Inferior parietal cortex (tissue), 1 donor: Measurements from ENCODE around the gene FAM25C.
"Not testable (repeated sequence)": the region's sequence is repeated elsewhere in the genome, so short reads cannot be mapped to it uniquely, and the experiment has no call there.

Source experiments
- DNase-seq: peaks from one replicate; pipeline ENCODE4 v3.0.0-alpha.2; 2016; ENCODE audit errors: extremely low spot score

Gene FAM25C

DNA sequence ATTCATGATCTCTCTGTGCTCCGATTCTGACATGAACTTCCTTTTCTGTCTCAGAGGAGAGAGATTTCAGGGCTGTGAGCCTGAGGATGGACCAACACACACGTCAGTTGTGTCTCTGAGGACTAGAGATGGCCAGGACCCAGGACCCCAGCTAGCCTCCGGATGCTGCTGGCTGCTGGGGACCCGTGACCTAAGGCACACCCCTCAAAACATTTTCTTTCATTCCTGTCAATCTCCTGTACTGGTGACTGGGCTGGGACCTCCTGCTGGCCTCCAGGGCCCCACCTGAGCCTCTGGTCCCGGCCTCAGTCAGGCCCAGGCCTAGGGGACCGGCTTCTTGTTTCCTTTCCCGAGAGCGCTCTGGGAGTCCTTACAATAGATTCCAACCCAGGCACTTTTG lies 42.4 kb downstream of the FAM25C start:
- not testable (repeated sequence) for DNase-seq

DNA sequence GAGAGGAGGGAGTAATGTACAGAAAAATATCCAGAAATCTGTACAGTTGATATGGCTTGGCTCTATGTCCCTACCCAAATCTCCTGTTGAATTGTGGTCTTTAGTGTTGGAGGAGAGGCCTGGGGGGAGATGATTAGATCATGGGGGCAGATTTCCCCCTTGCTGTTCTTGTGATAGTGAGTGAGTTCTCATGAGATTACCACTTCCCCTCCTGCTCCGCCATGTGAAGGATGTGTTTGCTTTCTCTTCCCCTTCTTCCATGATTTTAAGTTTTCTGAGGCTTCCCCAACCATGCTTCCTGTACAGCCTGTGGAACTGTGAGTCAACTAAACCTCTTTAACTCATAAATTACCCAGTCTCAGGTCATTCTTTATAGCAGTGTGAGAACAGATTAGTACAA lies 52.2 kb downstream of the FAM25C start:
- DNase-seq, result not testable (repeated sequence)
